ENCODE measurements around the gene SMOC2.

The SMOC2 gene

DNA sequence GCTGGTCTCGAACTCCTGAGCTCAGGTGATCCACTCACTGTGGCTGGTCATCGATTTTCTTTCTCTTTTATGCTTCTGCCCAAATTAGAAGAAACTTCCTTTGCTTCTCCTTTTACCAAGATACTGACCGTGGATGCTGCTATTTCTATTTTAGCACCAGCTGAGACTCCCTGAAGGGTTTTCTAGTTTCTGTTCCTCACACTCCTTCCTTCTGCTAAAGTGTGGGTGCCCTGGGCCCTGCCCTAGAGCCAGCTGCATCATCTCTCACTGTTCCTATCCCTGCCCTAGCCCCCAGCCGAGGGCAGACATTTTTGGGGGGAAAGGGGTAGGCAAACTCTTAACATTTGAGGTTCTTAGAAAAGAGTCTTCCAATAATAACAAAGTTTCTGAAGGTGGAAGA, 6.3 kb downstream of the SMOC2 start:
- peak; percentile 33 for DNase-seq (ENCODE audit: low spot score)

DNA sequence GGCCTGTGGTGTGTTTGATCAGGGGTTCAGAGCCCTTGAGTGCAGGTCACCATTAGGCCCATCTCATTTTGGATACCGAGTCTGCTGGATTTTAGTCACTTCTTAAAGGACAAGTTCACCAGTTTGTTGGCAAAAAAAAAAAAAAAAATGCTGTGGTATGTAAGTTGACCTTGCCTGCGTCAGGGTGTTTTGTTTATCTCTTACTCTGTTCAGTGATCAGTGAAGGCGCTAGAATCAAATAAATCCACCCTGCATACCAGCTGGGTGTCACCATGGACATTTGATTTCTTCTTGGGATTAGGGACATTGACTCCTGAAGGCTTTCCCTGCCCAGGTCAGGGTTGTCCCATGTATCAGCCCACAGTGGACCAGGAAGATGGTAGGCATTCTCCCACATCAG, 6.7 kb downstream of the SMOC2 start:
- DNase-seq (ENCODE audit: low spot score) = no peak

DNA sequence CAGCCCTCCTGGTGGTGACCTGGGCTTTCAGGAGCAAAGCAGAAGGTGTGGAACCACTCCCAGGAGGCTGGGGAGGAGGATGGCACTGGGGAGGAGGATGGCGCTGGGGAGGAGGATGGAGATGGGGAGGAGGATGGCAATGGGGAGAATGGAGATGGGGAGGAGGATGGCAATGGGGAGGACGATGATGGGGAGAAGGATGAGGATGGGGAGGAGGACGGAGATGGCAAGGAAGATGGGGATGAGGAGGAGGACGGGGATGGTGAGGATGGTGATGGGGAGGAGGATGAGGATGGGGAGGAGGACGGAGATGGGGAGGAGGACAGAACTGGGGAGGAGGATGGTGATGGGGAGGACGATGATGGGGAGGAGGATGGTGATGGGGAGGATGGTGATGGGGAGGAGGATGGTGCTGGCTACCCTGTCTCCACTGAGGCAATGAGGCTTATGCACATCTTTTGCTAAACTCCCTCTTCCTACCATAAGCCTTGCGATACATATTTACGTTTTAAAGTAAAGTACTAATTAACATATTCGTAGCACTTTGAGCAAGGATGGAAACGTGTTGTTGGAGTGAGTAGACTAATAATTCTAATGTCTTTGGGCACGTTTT, 7.4 kb downstream of the SMOC2 start:
- DNase-seq (ENCODE audit: low spot score) = no peak

DNA sequence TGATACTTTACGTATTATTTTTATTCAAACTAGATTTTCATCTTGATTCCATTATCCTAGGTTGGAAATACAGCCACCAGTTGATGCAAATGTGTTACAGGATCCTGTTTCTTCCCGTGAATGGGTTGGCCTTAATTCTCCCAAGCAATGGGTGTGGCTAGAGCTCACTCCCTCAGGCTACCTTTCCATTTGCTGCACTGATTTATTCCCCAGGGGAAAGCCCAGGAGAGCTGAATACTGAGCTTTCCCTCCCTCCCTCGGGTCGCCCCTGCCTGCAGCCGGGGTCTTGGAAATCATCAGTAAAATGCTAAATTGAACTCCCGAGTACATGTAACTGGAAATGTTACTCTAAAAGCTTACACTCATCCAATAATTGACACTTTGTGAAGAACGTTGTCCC, 9.9 kb downstream of the SMOC2 start:
- DNase-seq (ENCODE audit: low spot score) = no peak

DNA sequence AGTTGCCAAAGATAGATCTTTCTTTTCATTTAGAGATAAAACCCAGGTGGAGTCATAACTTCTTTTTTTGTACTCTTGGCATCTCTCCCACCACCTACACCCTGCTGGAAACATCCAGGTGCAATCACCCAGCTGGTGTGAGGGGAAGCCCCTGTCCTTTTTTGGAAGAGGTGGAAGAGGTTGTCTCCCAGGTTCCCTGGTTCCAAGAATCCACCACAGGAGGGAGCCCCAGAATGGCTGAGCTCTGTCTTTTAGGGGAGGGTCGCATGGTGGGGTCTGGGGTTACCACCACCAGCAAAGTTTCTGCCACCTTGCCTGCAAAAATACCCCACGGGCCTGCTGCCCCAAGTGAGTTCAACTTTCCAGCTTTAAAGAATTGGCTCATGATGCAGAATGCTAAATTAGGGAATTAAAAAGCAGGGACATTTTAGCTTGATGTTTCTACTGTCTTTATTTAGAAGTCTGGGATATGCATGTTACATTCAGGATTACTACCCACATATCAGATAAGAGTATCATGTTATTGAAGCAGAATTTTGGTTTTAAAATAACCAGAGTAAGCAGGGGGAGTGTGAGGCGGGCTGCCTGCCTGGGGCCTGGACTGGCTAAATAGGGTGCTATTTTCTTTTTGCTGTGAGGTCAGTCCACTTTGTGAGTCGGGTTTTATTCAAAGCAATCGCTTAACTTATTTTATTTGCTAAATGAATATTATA, 11.0 kb downstream of the SMOC2 start:
- DNase-seq (ENCODE audit: low spot score) = no peak

DNA sequence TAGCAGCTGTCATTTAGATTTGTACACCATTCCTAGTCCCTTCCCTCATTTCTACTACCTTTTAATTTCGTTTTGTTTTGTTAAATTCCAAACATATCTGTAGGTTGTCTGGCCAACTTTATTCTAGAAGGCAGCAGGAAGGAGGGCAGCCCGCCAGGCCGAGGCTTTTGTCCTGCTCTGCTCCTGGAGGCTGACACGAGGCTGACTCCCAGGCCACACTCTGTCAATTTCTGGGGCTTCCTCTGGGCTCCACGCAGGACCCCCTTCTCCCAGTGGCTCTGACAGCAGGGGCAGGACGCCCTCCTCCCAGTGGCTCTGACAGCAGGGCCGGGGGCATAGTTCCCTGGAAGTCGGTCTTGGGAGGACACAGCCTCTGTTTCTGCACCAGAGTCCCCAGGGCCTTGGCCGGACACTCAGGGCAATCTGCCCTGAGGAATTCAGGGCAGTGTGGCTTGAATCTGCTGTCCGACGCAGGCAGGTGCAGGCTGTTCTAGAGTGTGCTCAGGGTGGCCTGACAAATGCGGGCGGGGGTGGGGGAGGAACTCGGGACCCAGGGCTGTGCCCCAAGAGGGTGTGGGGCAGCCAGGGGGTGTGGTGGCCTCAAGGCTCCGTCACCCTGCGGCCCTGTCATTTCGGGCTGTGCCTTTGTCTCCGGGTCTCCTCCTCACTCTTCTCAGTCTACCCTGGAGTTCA, 11.8 kb downstream of the SMOC2 start:
- DNase-seq (ENCODE audit: low spot score) = no peak

DNA sequence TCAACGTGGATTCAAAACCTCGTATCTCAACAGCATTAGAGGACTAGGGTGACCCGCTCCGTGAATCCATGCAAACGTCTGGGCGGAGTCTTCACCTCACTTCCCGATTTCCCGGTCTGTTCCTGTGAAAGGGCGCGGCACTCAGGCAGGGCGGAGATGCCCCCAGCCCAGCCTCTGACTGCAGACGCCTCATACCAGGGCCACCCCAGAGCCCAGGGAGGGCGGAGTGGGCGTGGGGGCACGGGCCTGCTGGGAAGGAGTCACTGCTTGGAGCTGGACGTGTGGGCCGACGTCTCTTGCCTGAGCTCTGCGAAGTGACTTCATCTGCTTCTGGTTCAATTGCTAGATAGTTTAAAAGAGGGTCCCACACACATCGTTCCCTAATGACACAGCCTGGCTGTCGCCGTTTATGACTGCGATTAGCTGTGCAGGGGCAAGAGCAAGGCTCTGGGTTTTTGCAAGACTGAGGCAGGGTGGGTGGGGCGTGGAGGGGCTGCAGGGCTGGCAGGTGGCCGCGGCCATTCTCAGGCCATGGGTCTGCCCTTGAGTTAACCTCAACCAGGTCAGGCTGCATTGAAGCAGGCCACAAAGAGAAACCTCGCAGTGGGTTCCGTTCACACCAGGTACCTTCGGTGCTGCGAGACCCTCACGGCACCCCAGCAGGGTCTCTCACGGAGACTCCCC, 15.0 kb downstream of the SMOC2 start:
- no peak for DNase-seq (ENCODE audit: low spot score)

- DNase-seq (ENCODE audit: low spot score) = no peak
Measured at GRCh38 chr6:168456907-168457652, 16.1 kb downstream of the SMOC2 start.

DNA sequence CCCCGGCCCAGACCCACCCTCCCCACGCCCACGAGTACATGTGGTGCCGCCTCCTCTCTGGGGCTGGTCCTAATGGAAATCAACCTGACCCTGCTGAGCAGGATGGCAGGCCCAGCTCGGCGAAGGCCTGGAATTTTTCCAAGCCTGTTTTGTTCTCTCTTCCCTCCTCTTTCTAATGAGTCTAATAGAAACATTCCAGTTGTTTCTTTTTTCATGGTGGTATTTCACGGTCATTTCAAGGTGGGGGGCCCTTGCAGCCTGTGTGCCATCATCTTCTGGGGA, 16.6 kb downstream of the SMOC2 start:
- no peak for DNase-seq (ENCODE audit: low spot score)

- DNase-seq (ENCODE audit: low spot score) = no peak
Measured at GRCh38 chr6:168458101-168458500, 17.1 kb downstream of the SMOC2 start.

DNA sequence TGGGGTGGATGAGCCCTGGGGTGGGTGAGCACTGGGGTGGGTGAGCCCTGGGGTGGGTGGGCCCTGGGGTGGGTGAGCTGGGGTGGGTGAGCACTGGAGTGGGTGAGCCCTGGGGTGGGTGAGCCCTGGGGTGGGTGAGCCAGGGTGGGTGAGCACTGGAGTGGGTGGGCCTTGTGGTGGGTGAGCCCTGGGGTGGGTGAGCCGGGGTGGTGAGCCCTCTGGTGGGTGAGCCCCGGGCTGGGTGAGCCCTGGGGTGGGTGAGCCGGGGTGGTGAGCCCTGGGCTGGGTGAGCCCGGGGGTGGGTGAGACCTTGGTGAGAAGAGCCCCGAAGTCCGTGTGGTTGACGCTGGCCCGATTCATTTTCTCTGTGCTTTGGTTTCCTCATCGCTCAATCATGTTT, 18.6 kb downstream of the SMOC2 start:
- DNase-seq (ENCODE audit: low spot score) = no peak

DNA sequence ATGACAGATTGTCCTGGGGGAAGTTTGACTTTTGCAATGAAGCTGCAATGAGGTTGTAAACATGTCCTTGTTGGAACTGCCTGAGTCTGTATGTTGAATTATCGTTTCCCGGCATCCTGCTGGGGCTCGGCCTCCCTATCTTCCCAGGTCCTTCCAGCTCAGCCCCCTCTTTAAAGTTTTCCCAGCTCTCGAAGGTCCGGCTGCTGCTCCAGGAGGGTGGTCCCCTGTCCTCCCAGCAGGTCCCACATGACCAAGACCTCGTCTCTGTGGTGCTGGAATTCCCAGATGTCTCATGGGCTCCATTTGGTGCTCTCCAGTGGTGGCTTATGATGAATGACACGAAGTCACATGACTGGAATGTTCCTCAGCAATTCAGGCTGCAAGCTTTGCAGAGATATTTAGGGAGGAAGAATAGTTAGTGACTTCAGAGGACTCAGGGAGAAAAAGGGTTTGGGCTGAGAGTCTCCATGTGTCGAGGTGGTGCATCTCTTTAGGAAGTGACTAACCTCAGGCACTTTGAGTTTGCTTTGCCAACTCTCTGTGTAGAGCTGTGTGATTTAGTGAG, 21.4 kb downstream of the SMOC2 start:
- DNase-seq (ENCODE audit: low spot score) = no peak

GRCh38 chr6:168464546-168464945, 23.6 kb downstream of the SMOC2 start:
- no peak for DNase-seq (ENCODE audit: low spot score)

DNA sequence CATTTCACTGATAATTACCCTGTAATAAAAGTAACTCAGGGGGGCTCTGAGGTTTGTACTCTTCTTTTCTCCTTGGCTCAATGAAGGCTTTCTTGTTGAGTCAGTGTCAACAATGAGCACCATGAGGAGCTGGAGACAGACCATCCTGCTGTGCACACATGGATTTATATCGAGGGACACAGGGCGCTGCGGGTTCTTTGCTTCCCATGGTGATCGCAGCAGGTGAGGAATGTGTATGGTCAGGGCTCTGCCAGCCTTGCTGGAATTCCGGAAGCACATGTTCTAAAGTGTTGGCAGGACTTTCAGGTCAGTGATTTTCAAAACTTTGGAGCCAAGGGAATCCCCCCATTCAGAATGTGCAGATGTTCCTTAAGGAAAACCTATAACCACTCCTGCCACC, 27.1 kb downstream of the SMOC2 start:
- DNase-seq (ENCODE audit: low spot score) = no peak

GRCh38 chr6:168469521-168469920, 28.5 kb downstream of the SMOC2 start:
- DNase-seq (ENCODE audit: low spot score) = no peak

- no peak for DNase-seq (ENCODE audit: low spot score)
Measured at GRCh38 chr6:168469926-168470325, 28.9 kb downstream of the SMOC2 start.

GRCh38 chr6:168472363-168472762, 31.4 kb downstream of the SMOC2 start:
- DNase-seq (ENCODE audit: low spot score) = no peak

DNA sequence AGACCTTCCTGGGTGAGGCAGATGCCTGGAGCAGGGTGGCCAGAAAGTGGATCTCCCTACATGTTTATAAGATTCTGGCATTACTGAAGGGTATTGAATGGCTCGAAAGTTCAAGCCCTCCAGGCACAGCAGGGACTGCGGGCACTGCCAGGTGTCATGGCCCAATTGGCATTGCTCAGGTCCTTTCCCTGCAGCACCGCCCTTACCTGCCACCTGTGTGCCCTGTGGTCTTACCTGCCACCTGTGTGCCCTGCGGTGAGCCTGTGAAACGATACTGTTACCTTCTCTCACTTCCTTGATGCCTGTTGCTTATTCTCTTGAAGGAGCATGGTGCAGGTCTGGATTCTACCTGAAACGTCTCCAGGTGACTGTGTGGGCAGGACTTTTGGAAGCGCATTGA, 32.2 kb downstream of the SMOC2 start:
- DNase-seq (ENCODE audit: low spot score) = no peak

GRCh38 chr6:168475188-168476013, 34.4 kb downstream of the SMOC2 start:
- DNase-seq (ENCODE audit: low spot score) = no peak

DNA sequence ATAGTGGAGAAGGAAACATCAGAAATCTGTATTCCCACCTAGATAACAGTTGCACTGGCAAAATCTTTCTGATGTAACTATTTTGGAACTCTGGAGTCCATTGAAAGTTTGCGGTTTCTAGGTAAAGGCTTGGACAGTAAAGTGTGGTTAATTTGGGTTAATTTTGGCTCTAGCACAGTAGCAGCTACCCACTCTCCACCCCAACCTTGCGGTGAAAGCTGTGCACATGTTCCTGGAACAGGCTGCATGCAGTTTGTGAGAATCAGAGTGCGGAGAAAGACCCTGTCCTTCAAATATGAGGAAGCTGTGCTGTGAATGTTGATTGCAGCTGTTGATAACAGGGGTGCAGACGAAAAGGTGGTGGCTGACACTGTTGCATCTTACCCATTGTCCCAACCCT, 38.4 kb downstream of the SMOC2 start:
- DNase-seq (ENCODE audit: low spot score) = no peak

DNA sequence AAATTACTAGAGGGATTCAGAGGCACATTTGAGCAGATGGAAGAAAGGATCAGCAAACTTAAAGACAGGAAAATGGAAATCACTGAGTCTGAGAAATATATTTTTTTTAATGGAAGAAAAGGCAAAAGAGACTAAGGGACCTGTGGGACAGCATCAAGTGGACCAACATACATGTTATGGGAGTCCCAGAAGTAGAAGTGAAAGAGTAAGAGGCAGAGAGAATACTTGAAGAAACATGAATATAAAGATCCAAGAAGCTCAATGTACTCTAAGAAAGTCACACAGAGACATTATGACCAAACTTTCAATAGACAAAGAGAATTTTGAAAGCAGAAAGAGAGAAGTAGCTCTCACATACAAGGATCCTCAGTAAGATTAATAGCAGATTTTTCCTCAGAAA, 39.5 kb downstream of the SMOC2 start:
- DNase-seq (ENCODE audit: low spot score) = no peak
